ENCODE measurements around the gene ZNF768. TPM values are rescaled to one million over a fixed set of nuclear protein-coding genes. Genes with fewer than 3 reads are reported as not detected.

The ZNF768 gene
- total RNA-seq, 4 donors from 2014 or later: 41.3 to 87.8 (median 50.9) TPM

DNA sequence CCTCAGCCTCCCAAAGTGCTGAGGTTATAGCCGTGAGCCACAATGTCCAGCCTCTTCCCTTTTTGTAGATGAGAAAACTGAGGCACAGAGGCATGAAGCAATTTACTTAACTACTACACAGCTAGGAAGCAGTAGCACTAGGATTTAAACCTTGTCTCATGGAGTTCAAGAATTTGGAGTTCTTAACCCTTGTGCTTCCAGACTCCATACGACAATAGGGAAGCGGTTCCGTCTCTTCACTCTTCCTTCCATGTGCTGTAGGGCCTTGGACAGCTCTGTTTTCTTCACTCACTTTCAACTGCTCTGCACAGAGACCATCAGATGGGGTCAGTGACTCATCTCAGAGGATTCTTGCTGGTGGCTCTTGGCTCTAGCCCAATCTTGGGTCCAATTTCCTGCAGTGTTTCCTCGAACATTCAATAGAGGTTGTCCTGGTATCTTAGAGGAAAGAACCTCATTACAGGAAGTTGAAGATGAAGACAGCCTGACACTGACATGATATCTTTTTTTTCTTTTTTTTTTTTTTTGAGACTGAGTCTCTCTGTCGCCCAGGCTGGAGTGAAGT is 34.5 kb downstream of the ZNF768 start:
- Histone ChIP-seq H3K4me3 (no peak overlapping the region), H3K27me3 (peaks cover 42% of the 10 kb centered on the region), H3K36me3 (no peaks in the 10 kb centered on the region), H3K27ac (no peak overlapping the region), H3K9me3 (no peaks in the 10 kb centered on the region), H3K4me1 (no peaks in the 10 kb centered on the region)
- TF ChIP-seq POLR2A (IDR thresholded peaks at IDR 0.05) (no peak), POLR2AphosphoS5 (IDR thresholded peaks at IDR 0.05) (no peak), EP300 (IDR thresholded peaks at IDR 0.05) (no peak)
- TF ChIP-seq, protein P1, sequence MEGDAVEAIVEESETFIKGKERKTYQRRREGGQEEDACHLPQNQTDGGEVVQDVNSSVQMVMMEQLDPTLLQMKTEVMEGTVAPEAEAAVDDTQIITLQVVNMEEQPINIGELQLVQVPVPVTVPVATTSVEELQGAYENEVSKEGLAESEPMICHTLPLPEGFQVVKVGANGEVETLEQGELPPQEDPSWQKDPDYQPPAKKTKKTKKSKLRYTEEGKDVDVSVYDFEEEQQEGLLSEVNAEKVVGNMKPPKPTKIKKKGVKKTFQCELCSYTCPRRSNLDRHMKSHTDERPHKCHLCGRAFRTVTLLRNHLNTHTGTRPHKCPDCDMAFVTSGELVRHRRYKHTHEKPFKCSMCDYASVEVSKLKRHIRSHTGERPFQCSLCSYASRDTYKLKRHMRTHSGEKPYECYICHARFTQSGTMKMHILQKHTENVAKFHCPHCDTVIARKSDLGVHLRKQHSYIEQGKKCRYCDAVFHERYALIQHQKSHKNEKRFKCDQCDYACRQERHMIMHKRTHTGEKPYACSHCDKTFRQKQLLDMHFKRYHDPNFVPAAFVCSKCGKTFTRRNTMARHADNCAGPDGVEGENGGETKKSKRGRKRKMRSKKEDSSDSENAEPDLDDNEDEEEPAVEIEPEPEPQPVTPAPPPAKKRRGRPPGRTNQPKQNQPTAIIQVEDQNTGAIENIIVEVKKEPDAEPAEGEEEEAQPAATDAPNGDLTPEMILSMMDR (IDR thresholded peaks at IDR 0.05): no peak
- no peak for ATAC-seq
- WGBS, 2 donors (ENCODE audit: low coverage in 1 of 2): 23 to 55% methylated on average over 4 to 5 of the region's 6 CpGs

DNA sequence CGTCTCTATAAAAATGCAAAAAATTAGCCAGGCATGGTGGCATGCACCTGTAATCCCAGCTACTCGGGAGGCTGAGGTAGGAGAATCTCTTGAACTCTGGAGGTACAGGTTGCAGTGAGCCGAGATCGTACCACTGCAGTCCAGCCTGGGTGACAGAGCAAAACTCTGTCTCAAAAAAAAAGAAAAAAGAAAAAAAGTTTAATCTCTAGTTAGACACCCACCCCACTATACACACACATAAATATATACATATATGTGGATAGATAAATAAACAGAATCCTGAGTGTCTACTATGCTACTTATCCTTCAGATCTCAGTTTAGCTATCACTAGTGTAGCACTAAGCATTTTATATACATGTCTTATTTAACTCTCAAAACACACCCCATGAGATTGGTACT is 35.1 kb downstream of the ZNF768 start:
- TF ChIP-seq, protein P1 (IDR thresholded peaks at IDR 0.05): no peak
- TF ChIP-seq EP300 (IDR thresholded peaks at IDR 0.05): no peak
- TF ChIP-seq POLR2A (IDR thresholded peaks at IDR 0.05): no peak
- no peak for TF ChIP-seq POLR2AphosphoS5 (IDR thresholded peaks at IDR 0.05)
- no peak for ATAC-seq
- WGBS, 2 donors (ENCODE audit: low coverage in 1 of 2): 85 to 94% methylated on average over 3 to 4 of the region's 4 CpGs
- Histone ChIP-seq H3K27ac (no peak overlapping the region), H3K9me3 (no peaks in the 10 kb centered on the region), H3K4me3 (no peak overlapping the region), H3K27me3 (peaks cover 41% of the 10 kb centered on the region), H3K4me1 (no peaks in the 10 kb centered on the region), H3K36me3 (no peaks in the 10 kb centered on the region)

DNA sequence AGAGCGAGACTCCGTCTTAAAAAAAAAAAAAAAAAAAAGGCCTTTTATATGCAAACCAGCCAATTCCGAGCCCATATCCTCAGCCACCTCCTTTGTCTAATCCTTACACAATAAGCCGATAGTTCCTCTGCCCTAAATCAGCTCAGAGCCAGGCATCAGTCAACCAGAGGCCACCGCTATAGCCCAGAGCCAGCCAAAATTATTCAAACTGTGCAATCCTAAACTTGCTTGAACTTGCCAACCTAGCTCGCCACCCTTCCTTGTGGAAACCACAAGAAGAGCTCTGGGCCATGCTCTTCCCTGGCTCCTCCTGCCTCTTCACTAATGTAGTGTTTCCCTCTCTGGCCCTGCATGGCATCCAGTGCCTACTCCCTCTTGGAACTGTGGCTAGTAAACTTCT is 36.2 kb downstream of the ZNF768 start:
- H3K9me3 ChIP-seq: no peaks in the 10 kb centered on the region
- H3K36me3 ChIP-seq: no peaks in the 10 kb centered on the region
- 68 to 75% methylated on average over 5 to 6 of the region's 6 CpGs for WGBS, 2 donors (ENCODE audit: low coverage in 1 of 2)
- no peak for ATAC-seq
- H3K4me3 ChIP-seq: no peak overlapping the region
- TF ChIP-seq POLR2A (IDR thresholded peaks at IDR 0.05) (no peak), EP300 (IDR thresholded peaks at IDR 0.05) (no peak), POLR2AphosphoS5 (IDR thresholded peaks at IDR 0.05) (no peak)
- TF ChIP-seq, protein P1 (IDR thresholded peaks at IDR 0.05): no peak
- peaks cover 31% of the 10 kb centered on the region for H3K27me3 ChIP-seq
- no peaks in the 10 kb centered on the region for H3K4me1 ChIP-seq
- no peak overlapping the region for H3K27ac ChIP-seq

DNA sequence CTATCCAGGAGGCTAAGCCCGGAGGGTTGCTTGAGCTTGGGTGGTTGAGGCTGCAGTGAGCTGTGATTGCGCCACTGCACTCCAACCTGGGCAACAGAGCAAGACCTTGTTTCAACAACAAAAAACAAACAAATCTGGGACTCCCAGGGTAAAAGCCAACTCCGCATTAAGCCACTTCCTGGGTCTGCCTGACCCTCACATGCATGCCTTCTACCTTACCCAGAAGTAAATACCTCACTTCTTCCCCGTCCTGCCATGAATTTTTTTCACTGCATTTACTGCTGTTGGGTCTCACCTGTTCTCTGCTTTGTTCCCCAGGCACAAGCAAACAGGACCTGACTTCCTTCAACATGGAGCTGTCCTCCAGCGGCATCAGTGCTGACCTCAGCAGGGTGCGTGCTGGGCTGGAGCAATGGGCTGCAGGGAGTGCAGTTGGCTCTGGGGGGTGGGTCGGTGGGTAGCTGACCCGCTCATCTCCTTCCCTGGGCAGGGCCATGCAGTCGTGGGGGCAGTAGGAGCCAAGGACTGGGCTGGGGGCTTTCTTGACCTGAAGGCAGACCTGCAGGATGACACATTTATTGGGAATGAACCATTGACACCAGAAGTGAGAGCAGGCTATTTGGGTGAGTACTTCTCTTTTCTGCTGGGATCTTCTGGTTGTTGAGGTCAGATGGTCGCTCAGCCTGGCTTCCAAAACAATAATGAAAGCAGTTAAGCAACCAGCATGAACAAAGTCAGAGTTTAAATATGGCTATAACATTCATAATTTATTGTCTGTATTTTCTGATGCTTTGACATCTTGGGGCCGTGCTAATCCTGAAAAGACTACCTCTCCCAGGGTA is 37.4 kb downstream of the ZNF768 start:
- Histone ChIP-seq H3K4me1 (no peaks in the 10 kb centered on the region), H3K4me3 (no peak overlapping the region), H3K9me3 (no peaks in the 10 kb centered on the region), H3K27me3 (peaks cover 23% of the 10 kb centered on the region), H3K27ac (no peak overlapping the region), H3K36me3 (no peaks in the 10 kb centered on the region)
- TF ChIP-seq, protein P1 (IDR thresholded peaks at IDR 0.05): no peak
- no peak for TF ChIP-seq EP300 (IDR thresholded peaks at IDR 0.05)
- TF ChIP-seq POLR2AphosphoS5 (IDR thresholded peaks at IDR 0.05): no peak
- TF ChIP-seq POLR2A (IDR thresholded peaks at IDR 0.05): no peak
- WGBS, 2 donors (ENCODE audit: low coverage in 1 of 2): 56 to 59% methylated on average over 5 to 6 of the region's 11 CpGs
- ATAC-seq: no peak
